Tibial artery (tissue), 4 donors: Measurements from ENCODE around the gene CHST6.
"Not testable (repeated sequence)": the region's sequence is repeated elsewhere in the genome, so short reads cannot be mapped to it uniquely, and the experiment has no call there.

Experiments used
- DNase-seq, 2 donors: peaks; one replicate each; pipeline ENCODE4 v3.0.0-alpha.2; 2019
- H3K27ac ChIP-seq, 2 donors: fragments of 200-600 bp; sonication (generic) in 1 of 2; 1 replicate in 1 of 2; 2 replicates in 1 of 2; pipeline ENCODE4 v1.5.1; 2018 to 2019; ENCODE audit warnings: mild to moderate bottlenecking in 1 of 2
- H3K27me3 ChIP-seq, 2 donors: fragments of 200-600 bp; sonication (generic) in 1 of 2; one replicate each; pipeline versions ENCODE4 v1.5.1 to v1.6.0; 2016 to 2019
- H3K36me3 ChIP-seq, 3 donors: fragments of 200-600 bp; sonication (generic) in 2 of 3; one replicate each; pipeline ENCODE4 v1.5.1; 2016 to 2019; ENCODE audit warnings: mild to moderate bottlenecking in 2 of 3
- H3K4me1 ChIP-seq, 4 donors: fragments of 200-600 bp; sonication (generic) in 2 of 4; 1 replicate in 3 of 4; 2 replicates in 1 of 4; pipeline ENCODE4 v1.5.1; 2016 to 2019
- H3K4me3 ChIP-seq, 2 donors: fragments of 200-600 bp; sonication (generic) in 1 of 2; 1 replicate in 1 of 2; 2 replicates in 1 of 2; pipeline ENCODE4 v1.5.1; 2018 to 2019; ENCODE audit warnings: mild to moderate bottlenecking in 2 of 2
- H3K9me3 ChIP-seq, 3 donors: fragments of 200-600 bp; sonication (generic) in 1 of 3; one replicate each; pipeline ENCODE4 v1.5.1; 2016 to 2019
- intact Hi-C: fragments of 100-400 bp; cut with DNase I; formaldehyde crosslinking; loops from one replicate; pipeline ENCODE4 v1.15.0; 2023; ENCODE audit warnings: low total_unique reads
- TF ChIP-seq, protein P1 (sequence below), 2 experiments: fragments of 200-600 bp in 1 of 2; fragments of 450-650 bp in 1 of 2; IDR thresholded peaks; one replicate each; pipeline ENCODE4 v1.5.1; 2017 to 2019; ENCODE audit warnings: antibody characterized with exemption in 2 of 2, mild to moderate bottlenecking in 1 of 2, moderate library complexity in 1 of 2

The CHST6 gene

DNA sequence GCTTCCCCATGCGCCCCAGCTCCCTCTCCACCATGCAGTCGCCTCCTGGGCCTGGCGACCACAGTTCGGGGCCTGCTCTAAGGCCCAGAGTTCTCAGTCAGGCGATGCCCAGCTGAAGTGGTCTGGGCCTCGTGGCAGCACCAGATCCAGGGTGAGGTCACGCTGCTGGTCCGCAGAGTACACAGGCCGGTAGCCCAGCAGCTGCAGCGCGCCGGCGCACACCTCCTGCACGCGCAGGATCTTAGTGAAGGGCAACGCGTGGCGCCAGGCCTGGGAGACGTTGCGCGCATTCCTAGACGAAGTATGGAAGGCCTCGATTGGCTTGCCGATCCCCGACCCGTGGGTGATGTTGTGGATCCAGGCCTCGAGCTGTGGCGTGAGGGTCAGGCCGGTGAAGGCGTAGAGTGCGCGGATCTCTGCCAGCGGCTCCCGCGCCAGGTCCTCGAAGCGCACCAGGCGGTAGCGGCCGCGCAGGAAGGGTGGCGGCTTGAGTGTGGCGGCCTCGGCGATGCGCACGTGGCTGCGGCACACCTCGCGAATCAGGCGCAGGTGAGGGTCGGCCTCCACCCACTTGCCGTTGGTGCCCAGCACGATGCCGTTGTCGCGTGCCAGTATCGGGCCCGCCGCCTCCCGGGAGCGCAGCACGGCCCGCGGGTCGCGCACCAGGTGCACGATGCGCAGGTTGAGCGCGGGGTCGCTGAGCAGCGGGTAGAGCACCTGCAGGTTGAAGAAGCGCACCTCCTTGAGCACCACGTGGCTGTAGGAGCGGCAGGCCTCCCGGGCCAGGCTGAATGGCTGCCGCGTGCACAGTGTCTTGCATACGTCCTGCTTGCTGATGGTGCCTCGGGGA lies 34.0 kb upstream of the CHST6 start:
- intact Hi-C loops: no loop called here
- no peaks in the 10 kb centered on the region for H3K4me1 ChIP-seq
- no peak for DNase-seq
- TF ChIP-seq, protein P1, sequence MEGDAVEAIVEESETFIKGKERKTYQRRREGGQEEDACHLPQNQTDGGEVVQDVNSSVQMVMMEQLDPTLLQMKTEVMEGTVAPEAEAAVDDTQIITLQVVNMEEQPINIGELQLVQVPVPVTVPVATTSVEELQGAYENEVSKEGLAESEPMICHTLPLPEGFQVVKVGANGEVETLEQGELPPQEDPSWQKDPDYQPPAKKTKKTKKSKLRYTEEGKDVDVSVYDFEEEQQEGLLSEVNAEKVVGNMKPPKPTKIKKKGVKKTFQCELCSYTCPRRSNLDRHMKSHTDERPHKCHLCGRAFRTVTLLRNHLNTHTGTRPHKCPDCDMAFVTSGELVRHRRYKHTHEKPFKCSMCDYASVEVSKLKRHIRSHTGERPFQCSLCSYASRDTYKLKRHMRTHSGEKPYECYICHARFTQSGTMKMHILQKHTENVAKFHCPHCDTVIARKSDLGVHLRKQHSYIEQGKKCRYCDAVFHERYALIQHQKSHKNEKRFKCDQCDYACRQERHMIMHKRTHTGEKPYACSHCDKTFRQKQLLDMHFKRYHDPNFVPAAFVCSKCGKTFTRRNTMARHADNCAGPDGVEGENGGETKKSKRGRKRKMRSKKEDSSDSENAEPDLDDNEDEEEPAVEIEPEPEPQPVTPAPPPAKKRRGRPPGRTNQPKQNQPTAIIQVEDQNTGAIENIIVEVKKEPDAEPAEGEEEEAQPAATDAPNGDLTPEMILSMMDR (IDR thresholded peaks at IDR 0.05): no peak
- no peaks in the 10 kb centered on the region for H3K27me3 ChIP-seq
- H3K4me3 ChIP-seq: no peak overlapping the region
- H3K9me3 ChIP-seq: no peaks in the 10 kb centered on the region
- no peak overlapping the region for H3K27ac ChIP-seq
- H3K36me3 ChIP-seq: no peaks in the 10 kb centered on the region

DNA sequence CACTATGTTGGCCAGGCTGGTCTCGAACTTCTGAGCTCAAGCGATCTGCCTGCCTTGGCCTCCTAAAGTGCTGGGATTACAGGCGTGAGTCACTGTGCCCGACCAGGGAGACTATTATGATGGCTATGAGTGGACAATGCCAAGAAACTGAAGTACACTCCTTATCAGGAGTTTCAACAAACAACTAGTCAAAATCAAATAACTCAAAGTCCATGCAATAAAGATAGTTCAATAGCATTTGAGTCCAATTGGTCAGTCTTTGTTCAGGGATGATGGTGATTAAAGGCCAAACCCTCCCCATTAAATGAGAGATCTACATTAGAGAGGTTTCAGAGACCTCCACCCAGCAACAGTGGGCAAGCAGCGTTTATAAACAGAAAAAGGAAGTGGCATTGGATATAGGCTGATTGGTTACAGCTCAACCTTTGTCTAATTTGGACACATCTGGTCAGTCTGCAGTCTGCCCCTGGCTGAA lies 32.6 kb upstream of the CHST6 start:
- no peak for DNase-seq
- H3K9me3 ChIP-seq: no peaks in the 10 kb centered on the region
- H3K4me1 ChIP-seq: no peaks in the 10 kb centered on the region
- TF ChIP-seq, protein P1 (IDR thresholded peaks at IDR 0.05): no peak
- H3K27me3 ChIP-seq: no peaks in the 10 kb centered on the region
- no peaks in the 10 kb centered on the region for H3K36me3 ChIP-seq
- intact Hi-C loops: no loop called here
- no peak overlapping the region for H3K4me3 ChIP-seq
- H3K27ac ChIP-seq: no peak overlapping the region

DNA sequence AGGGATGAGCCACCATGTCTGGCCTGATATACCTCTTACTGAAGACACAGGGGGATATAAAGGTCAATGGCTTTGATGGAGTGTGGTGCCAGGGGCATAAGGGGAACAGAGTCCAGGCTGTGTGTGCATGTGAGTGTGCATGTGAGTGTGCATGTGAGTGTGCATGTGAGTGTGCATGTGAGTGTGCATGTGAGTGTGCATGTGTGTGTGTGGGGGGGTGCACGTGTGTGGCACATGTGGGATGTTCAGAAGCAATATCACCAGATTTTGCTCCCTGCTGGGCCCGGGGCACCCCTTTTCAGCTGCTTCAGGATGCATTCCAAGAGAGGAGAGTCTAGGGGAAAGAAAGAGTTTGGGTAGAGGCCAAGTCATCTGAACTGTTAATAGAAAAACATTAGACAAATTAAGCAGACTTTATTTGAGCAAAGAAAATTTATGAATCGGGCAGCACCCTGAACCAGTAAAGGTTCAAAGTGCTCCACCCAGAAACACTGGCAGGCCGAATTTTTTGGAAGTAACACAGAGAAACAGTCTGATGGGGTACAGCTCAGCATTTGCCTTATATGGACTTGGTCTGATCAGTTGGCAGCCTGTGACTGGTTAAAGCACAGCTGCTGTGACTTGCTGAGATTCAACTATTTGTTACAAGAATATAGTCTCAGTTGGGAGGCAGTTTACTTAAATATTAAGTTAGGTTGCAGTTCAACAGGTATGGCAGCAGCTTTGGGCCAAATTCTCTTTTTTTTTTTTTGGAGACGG lies 31.0 kb upstream of the CHST6 start:
- intact Hi-C loops: no loop called here
- no peak overlapping the region for H3K4me3 ChIP-seq
- H3K27me3 ChIP-seq: no peaks in the 10 kb centered on the region
- no peak overlapping the region for H3K27ac ChIP-seq
- no peaks in the 10 kb centered on the region for H3K4me1 ChIP-seq
- TF ChIP-seq, protein P1 (IDR thresholded peaks at IDR 0.05): no peak
- H3K36me3 ChIP-seq: no peaks in the 10 kb centered on the region
- H3K9me3 ChIP-seq: no peaks in the 10 kb centered on the region
- no peak for DNase-seq

DNA sequence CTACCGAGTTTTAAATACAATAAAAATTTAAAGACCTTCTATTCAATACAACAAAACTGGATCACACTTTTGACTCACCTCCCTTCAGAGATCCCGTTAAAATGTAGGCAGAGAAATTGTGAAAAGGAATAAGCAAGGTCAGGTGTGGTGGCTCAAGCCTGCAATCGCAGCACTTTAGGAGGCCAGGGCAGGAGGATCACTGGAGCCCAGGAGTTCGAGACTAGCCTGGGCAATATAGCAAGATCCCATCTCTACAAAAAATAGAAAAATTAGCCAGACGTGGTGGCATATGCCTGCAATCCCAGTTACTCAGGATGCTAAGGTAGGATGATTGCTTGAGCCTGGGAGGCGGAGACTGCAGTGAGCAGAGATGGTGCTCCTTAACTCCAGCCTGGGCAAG lies 23.9 kb upstream of the CHST6 start:
- DNase-seq: no peak
- intact Hi-C loops: loop anchor here (5.0 kb wide), 1 partner anchor 47 kb away; no protein-coding TSS in a partner anchor
- no peak overlapping the region for H3K4me3 ChIP-seq
- no peaks in the 10 kb centered on the region for H3K9me3 ChIP-seq
- no peaks in the 10 kb centered on the region for H3K27me3 ChIP-seq
- H3K4me1 ChIP-seq: peaks cover 0 to 10% (median 7%) of the 10 kb centered on the region in 4 donors
- no peak overlapping the region for H3K27ac ChIP-seq
- TF ChIP-seq, protein P1 (IDR thresholded peaks at IDR 0.05): no peak
- no peaks in the 10 kb centered on the region for H3K36me3 ChIP-seq

DNA sequence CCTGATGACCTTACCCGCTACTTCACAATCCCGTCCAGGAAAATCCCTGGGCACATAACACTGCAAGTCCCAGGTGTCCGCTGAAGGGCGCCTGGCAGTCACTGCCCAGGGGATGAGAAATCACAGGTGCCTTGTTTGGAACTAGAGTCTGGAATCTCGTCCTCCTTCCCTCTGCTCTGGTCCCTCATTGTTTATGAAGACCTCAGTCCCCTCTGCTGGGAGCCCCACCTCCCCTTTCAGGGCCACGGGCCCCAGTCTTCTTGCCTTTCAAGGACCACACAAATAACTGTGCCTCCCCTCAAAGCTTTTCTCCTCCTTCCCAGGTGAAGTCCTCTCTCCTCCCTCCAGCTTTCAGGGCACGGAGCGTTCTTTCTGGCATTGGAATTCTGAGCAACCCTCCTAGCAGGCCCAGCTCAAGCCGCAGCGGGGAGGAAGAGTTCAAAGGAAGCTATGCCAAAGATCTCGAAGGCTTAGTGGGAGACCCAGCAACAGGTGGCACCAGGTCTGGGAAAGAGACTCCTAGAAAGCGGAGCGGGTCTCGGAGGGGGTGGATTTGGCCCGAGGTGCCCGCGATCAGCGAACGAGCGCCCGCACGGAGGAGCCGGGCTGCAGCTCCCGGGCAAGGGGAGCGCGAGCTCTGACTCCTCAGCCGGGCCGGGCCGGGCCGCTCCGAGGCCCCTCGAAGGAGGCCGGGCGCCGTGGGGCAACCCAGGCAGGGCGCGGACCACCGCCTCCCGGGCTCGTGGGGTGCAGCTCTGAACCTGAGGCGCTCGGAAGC lies 21.1 kb upstream of the CHST6 start:
- H3K9me3 ChIP-seq, H3K36me3 ChIP-seq, H3K4me1 ChIP-seq, H3K27me3 ChIP-seq: not testable (repeated sequence)
- H3K27ac ChIP-seq: peak overlapping the region; percentile 97 to 99
- peak in 1 of 2 donors; percentile 69 for DNase-seq
- intact Hi-C loops: loop anchor here (5.0 kb wide), 1 partner anchor 44 kb away; no protein-coding TSS in a partner anchor
- peak overlapping the region; percentile 92 to 95 for H3K4me3 ChIP-seq
